IMR-90 (cell line): Measurements from ENCODE around the gene CSGALNACT2. TPM values are rescaled to one million over a fixed set of nuclear protein-coding genes. Genes with fewer than 3 reads are reported as not detected.

Experiments
- ATAC-seq: fragments of 200-7000 bp; cut with Tn5 transposase; 2 replicates; pipeline ENCODE4 v1.9.1; 2020; ENCODE audit warnings: low read depth, mild to moderate bottlenecking, moderate library complexity
- BruUV-seq: library from RNA; stranded (reverse); fragments of 400-500 nt; replicated peaks from 2 replicates; lab custom pipeline; 2021; lab: Mats Ljungman, UMichigan
- CTCF ChIA-PET: fragments of 300-600 bp; formaldehyde crosslinking; extraction: SDS; loops from one replicate; lab custom pipeline; 2021; ENCODE audit warnings: antibody characterized with exemption; lab: Yijun Ruan, JAX
- POLR2A ChIA-PET: fragments of 300-600 bp; sonication (Branson Sonifier 250); formaldehyde crosslinking; loops from one replicate; lab custom pipeline; 2022; ENCODE audit warnings: antibody characterized with exemption; ENCODE audit not compliant: unreplicated experiment; lab: Charles Lee
- DNase-seq: peaks from one replicate; pipeline ENCODE4 v3.0.0; 2013
- H2AFZ ChIP-seq: replicated peaks from 2 replicates; pipeline ENCODE3; 2013; ENCODE audit warnings: low read length, mild to moderate bottlenecking; ENCODE audit not compliant: poor library complexity
- H2AK5ac ChIP-seq: 2 replicates; pipeline ENCODE4 v1.6.1; 2013; ENCODE audit warnings: low read depth, low read length, inconsistent platforms
- H2AK9ac ChIP-seq: replicated peaks from 2 replicates; pipeline ENCODE3; 2013; ENCODE audit warnings: mild to moderate bottlenecking, low read depth, low read length, moderate library complexity; ENCODE audit not compliant: poor library complexity
- H2BK120ac ChIP-seq: 2 replicates; pipeline ENCODE4 v1.6.1; 2013; ENCODE audit warnings: low read depth, low read length, inconsistent platforms
- H2BK15ac ChIP-seq: 3 replicates; pipeline ENCODE4 v1.6.1; 2013; ENCODE audit warnings: low read depth, low read length, inconsistent platforms
- H2BK20ac ChIP-seq: 2 replicates; pipeline ENCODE4 v1.6.1; 2013; ENCODE audit warnings: low read depth, mild to moderate bottlenecking, inconsistent platforms, low read length, moderate library complexity
- H2BK5ac ChIP-seq: 2 replicates; pipeline ENCODE4 v1.6.1; 2013; ENCODE audit warnings: mild to moderate bottlenecking, low read depth, low read length, inconsistent platforms; ENCODE audit not compliant: poor library complexity, severe bottlenecking
- H3K14ac ChIP-seq: replicated peaks from 2 replicates; pipeline ENCODE4 v1.6.1; 2013; ENCODE audit warnings: low read depth, low read length, inconsistent platforms
- H3K18ac ChIP-seq: 2 replicates; pipeline ENCODE4 v1.6.1; 2013; ENCODE audit warnings: low read depth, low read length, control low read depth
- H3K23ac ChIP-seq: 2 replicates; pipeline ENCODE4 v1.6.1; 2013; ENCODE audit warnings: low read depth, low read length, inconsistent platforms
- H3K27ac ChIP-seq: 2 replicates; pipeline ENCODE4 v1.5.1; 2013; ENCODE audit warnings: mild to moderate bottlenecking, control low read depth, low read length; ENCODE audit not compliant: insufficient read depth
- H3K27me3 ChIP-seq: 2 replicates; pipeline ENCODE4 v1.6.1; 2013; ENCODE audit warnings: low read length; ENCODE audit not compliant: control insufficient read depth, insufficient read depth
- H3K36me3 ChIP-seq: 2 replicates; pipeline ENCODE4 v1.6.1; 2013; ENCODE audit warnings: low read length, mixed read lengths; ENCODE audit not compliant: control insufficient read depth, insufficient read depth
- H3K4ac ChIP-seq: 2 replicates; pipeline ENCODE4 v1.6.1; 2013; ENCODE audit warnings: low read depth, low read length, inconsistent platforms
- H3K4me1 ChIP-seq: 2 replicates; pipeline ENCODE4 v1.6.1; 2013; ENCODE audit warnings: low read length, mixed read lengths; ENCODE audit not compliant: control insufficient read depth, insufficient read depth
- H3K4me2 ChIP-seq: 2 replicates; pipeline ENCODE4 v1.6.1; 2013; ENCODE audit warnings: low read depth, mild to moderate bottlenecking, control low read depth, low read length, moderate library complexity
- H3K4me3 ChIP-seq: 2 replicates; pipeline ENCODE4 v1.5.1; 2013; ENCODE audit warnings: low read depth, mild to moderate bottlenecking, control low read depth, low read length, moderate library complexity; ENCODE audit not compliant: insufficient read depth
- H3K56ac ChIP-seq: 2 replicates; pipeline ENCODE4 v1.6.1; 2013; ENCODE audit warnings: low read length, inconsistent platforms; ENCODE audit not compliant: insufficient read depth; ENCODE audit errors: extremely low read depth
- H3K79me1 ChIP-seq, 2 experiments: 2 replicates each; pipeline ENCODE4 v1.6.1; 2013; ENCODE audit warnings: low read length in 2 of 2, inconsistent platforms in 1 of 2, low read depth in 1 of 2
- H3K9ac ChIP-seq: 2 replicates; pipeline ENCODE4 v1.6.1; 2013; ENCODE audit warnings: low read depth, low read length, control low read depth
- H3K9me1 ChIP-seq: 2 replicates; pipeline ENCODE4 v1.6.1; 2013; ENCODE audit warnings: low read length, inconsistent platforms; ENCODE audit not compliant: insufficient read depth
- H3K9me3 ChIP-seq: 2 replicates; pipeline ENCODE4 v1.6.1; 2013; ENCODE audit warnings: low read length; ENCODE audit not compliant: control insufficient read depth, insufficient read depth
- H4K20me1 ChIP-seq: 2 replicates; pipeline ENCODE4 v1.6.1; 2013; ENCODE audit warnings: low read length, inconsistent platforms; ENCODE audit not compliant: insufficient read depth
- H4K5ac ChIP-seq: 2 replicates; pipeline ENCODE4 v1.6.1; 2013; ENCODE audit warnings: mild to moderate bottlenecking, low read depth, low read length, control low read depth
- H4K8ac ChIP-seq, 2 experiments: 2 replicates each; pipeline ENCODE4 v1.6.1; 2013; ENCODE audit warnings: low read depth in 2 of 2, low read length in 2 of 2, control low read depth in 1 of 2, inconsistent platforms in 1 of 2
- H4K91ac ChIP-seq: 2 replicates; pipeline ENCODE4 v1.6.1; 2013; ENCODE audit warnings: low read depth, low read length, inconsistent platforms; ENCODE audit not compliant: insufficient read depth
- BHLHE40 ChIP-seq: fragments of 150-350 bp; IDR thresholded peaks from 2 replicates; pipeline ENCODE4 v1.6.1; 2016; ENCODE audit warnings: mild to moderate bottlenecking, low read depth, low read length
- CEBPB ChIP-seq: IDR thresholded peaks from 2 replicates; pipeline ENCODE4 v1.6.1; 2012; ENCODE audit warnings: low read depth, low read length, improper control_type of control experiment
- CHD1 ChIP-seq: IDR thresholded peaks from 2 replicates; pipeline ENCODE4 v1.6.1; 2012; ENCODE audit warnings: low read depth, low read length, improper control_type of control experiment
- CTCF ChIP-seq: conservative IDR thresholded peaks from 2 replicates; pipeline ENCODE4 v1.5.1; 2012; ENCODE audit warnings: mild to moderate bottlenecking, low read depth, low read length, improper control_type of control experiment
- ELK1 ChIP-seq: fragments of 150-350 bp; IDR thresholded peaks from 2 replicates; pipeline ENCODE4 v1.6.1; 2016; ENCODE audit warnings: low read depth, mild to moderate bottlenecking, low read length, moderate library complexity, borderline replicate concordance
- FOS ChIP-seq: fragments of 150-350 bp; IDR thresholded peaks from 2 replicates; pipeline ENCODE4 v1.6.1; 2016; ENCODE audit warnings: low read depth, low read length
- MAFK ChIP-seq: IDR thresholded peaks from 2 replicates; pipeline ENCODE4 v1.6.1; 2012; ENCODE audit warnings: low read depth, low read length, improper control_type of control experiment
- MAZ ChIP-seq: IDR thresholded peaks from 2 replicates; pipeline ENCODE4 v1.6.1; 2012; ENCODE audit warnings: low read depth, mild to moderate bottlenecking, low read length, improper control_type of control experiment, moderate library complexity, borderline replicate concordance
- MXI1 ChIP-seq: IDR thresholded peaks from 2 replicates; pipeline ENCODE4 v1.6.1; 2012; ENCODE audit warnings: low read depth, mild to moderate bottlenecking, low read length, moderate library complexity, borderline replicate concordance
- NFE2L2 ChIP-seq: fragments of 150-350 bp; IDR thresholded peaks from 2 replicates; pipeline ENCODE4 v1.6.1; 2016; ENCODE audit warnings: low read depth, mild to moderate bottlenecking, low read length
- POLR2A ChIP-seq: IDR thresholded peaks from 2 replicates; pipeline ENCODE4 v1.6.1; 2012; ENCODE audit warnings: mild to moderate bottlenecking, low read depth, low read length
- RAD21 ChIP-seq: IDR thresholded peaks from 2 replicates; pipeline ENCODE4 v1.6.1; 2012; ENCODE audit warnings: low read length, improper control_type of control experiment
- RCOR1 ChIP-seq: IDR thresholded peaks from 2 replicates; pipeline ENCODE4 v1.6.1; 2012; ENCODE audit warnings: mild to moderate bottlenecking, low read length, improper control_type of control experiment; ENCODE audit not compliant: insufficient replicate concordance
- RFX5 ChIP-seq: IDR thresholded peaks from 2 replicates; pipeline ENCODE4 v1.8.0; 2012; ENCODE audit warnings: low read depth, mild to moderate bottlenecking, low read length, moderate library complexity
- SMC3 ChIP-seq: fragments of 150-350 bp; IDR thresholded peaks from 2 replicates; pipeline ENCODE4 v1.6.1; 2016; ENCODE audit warnings: low read depth, mild to moderate bottlenecking, antibody characterized with exemption, low read length, moderate library complexity
- USF2 ChIP-seq: fragments of 150-350 bp; IDR thresholded peaks from 2 replicates; pipeline ENCODE4 v1.6.1; 2017; ENCODE audit warnings: mild to moderate bottlenecking, antibody characterized with exemption, low read length, low read depth
- WGBS, 2 experiments: methylation state at CpG; one replicate each; pipeline versions ENCODE4 v1.1.5 to v1.1.7; 2013; ENCODE audit warnings: missing lambda C conversion rate in 2 of 2; ENCODE audit not compliant: insufficient read length in 1 of 2; ENCODE audit errors: extremely low coverage in 2 of 2; 5-methylcytosine and 5-hydroxymethylcytosine counted together
- dilution Hi-C: fragments of 300-500 bp; cut with HindIII; formaldehyde crosslinking; loops from one replicate; pipeline ENCODE4 v1.14.3; 2018; ENCODE audit warnings: low sequenced_read_pairs; ENCODE audit not compliant: unreplicated experiment
- in situ Hi-C: fragments of 300-500 bp; cut with MboI; formaldehyde crosslinking; loops from 3 replicates; pipeline ENCODE4 v1.14.3; 2019; ENCODE audit warnings: low sequenced_read_pairs, inconsistent platforms, mixed read lengths
- intact Hi-C: fragments of 100-400 bp; cut with micrococcal nuclease; formaldehyde crosslinking; loops from 2 replicates; pipeline ENCODE4 v1.10.0; 2022
- polyA plus RNA-seq, 3 experiments: library from polyadenylated mRNA; depleted of rRNA; stranded (reverse); fragments of >200 nt; gene quantifications; 2 replicates each; pipeline ENCODE4 v1.2.3, GENCODE V29; 2012; ENCODE audit warnings: low replicate concordance in 1 of 3
- total RNA-seq: library from RNA; depleted of rRNA; stranded (reverse); fragments of >200 nt; gene quantifications from 2 replicates; pipeline ENCODE4 v1.2.3, GENCODE V29; 2012

The CSGALNACT2 gene
- total and polyA plus RNA-seq, 2 of the 4 experiments (the other 2 are of a cell fraction): 6.5 to 13.1 TPM

- H3K18ac ChIP-seq: no peak overlapping the region
- BruUV-seq: no TSS peak
- H2BK120ac ChIP-seq: no peak overlapping the region
- no peaks in the 10 kb centered on the region for H3K9me3 ChIP-seq
- ATAC-seq (no peak), DNase-seq (no peak)
- H2BK5ac ChIP-seq: no peak overlapping the region
- intact Hi-C loops: no loop called here
- dilution Hi-C loops: no loop called here
- no peak overlapping the region for H2BK20ac ChIP-seq
- no peaks in the 10 kb centered on the region for H3K79me1 ChIP-seq
- H4K8ac ChIP-seq: no peak overlapping the region
- no peak overlapping the region for H2AK5ac ChIP-seq
- no peak overlapping the region for H4K5ac ChIP-seq
- no peak overlapping the region for H3K4me3 ChIP-seq
- ChIA-PET CTCF (no interaction called here), POLR2A (no interaction called here)
- no peaks in the 10 kb centered on the region for H3K4me1 ChIP-seq
- no peak overlapping the region for H3K14ac ChIP-seq
- H3K4me2 ChIP-seq: no peak overlapping the region
- no peak overlapping the region for H3K4ac ChIP-seq
- no peak overlapping the region for H3K56ac ChIP-seq
- no peak overlapping the region for H2AK9ac ChIP-seq
- in situ Hi-C loops: no loop called here
- H2AFZ ChIP-seq: no peak overlapping the region
- no peaks in the 10 kb centered on the region for H3K36me3 ChIP-seq
- no peaks in the 10 kb centered on the region; the same call in 1 of the 2 replicates for H4K20me1 ChIP-seq
- H3K9ac ChIP-seq: no peak overlapping the region
- no peak overlapping the region for H3K27ac ChIP-seq
- no peak overlapping the region for H3K23ac ChIP-seq
- H4K91ac ChIP-seq: no peak overlapping the region
- TF ChIP-seq MXI1: no peak
- no peak for TF ChIP-seq RCOR1
- no peak for TF ChIP-seq MAZ
- no peak for TF ChIP-seq NFE2L2
- TF ChIP-seq RAD21: no peak
- TF ChIP-seq POLR2A: no peak
- TF ChIP-seq USF2: no peak
- TF ChIP-seq ELK1: no peak
- no peak for TF ChIP-seq CEBPB
- TF ChIP-seq BHLHE40: no peak
- no peak for TF ChIP-seq FOS
- no peak for TF ChIP-seq CTCF
- TF ChIP-seq MAFK: no peak
- TF ChIP-seq SMC3: no peak
- TF ChIP-seq CHD1: no peak
- no peak for TF ChIP-seq RFX5
- no peaks in the 10 kb centered on the region for H3K9me1 ChIP-seq
- no CpG with 5 or more reads among the region's 4 CpGs for WGBS, 2 experiments
- peaks cover 46% of the 10 kb centered on the region for H3K27me3 ChIP-seq
- H2BK15ac ChIP-seq: no peak overlapping the region
Observed at GRCh38 chr10:43222210-43222720, 84.0 kb downstream of the CSGALNACT2 start.
